Central memory CD4-positive, alpha-beta T cell (primary cell): Measurements from ENCODE around the gene ANKRD7.
A peak's percentile ranks its signal among the peaks of the same experiment; 100 is the strongest.

ENCODE experiments used
- DNase-seq: peaks from one replicate; pipeline ENCODE4 v3.0.0; 2022
- total RNA-seq, 3 experiments: gene quantifications; one replicate each; lab custom pipeline; 2026; lab: John Stamatoyannopoulos, UW

Gene ANKRD7, protein sequence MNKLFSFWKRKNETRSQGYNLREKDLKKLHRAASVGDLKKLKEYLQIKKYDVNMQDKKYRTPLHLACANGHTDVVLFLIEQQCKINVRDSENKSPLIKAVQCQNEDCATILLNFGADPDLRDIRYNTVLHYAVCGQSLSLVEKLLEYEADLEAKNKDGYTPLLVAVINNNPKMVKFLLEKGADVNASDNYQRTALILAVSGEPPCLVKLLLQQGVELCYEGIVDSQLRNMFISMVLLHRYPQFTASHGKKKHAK
- total RNA-seq: 0 to 0.07 (median 0) reads per million in 3 experiments

DNA sequence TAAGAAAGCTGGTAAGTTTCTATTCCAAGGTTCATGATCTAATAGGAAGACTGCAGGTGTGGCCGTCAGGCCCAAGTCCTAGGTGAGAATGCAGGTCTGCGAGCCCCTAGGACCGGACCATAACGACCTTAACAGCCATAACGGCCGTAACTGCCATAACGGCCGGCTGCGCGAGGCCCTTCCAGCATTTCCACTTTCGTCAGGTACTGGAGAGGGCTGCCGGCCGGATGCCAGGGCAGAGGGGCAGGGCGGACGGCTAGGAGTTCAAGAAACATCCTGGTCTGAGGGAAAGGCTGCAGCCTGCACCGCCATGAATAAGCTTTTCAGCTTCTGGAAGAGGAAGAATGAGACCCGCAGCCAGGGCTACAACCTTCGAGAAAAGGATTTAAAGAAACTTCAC, at the start of gene ANKRD7:
TSS of gene ANKRD7 (plus strand) at position 184 of the 400 bp plus-strand sequence. CDS start at position 311, 127 bp downstream.
- DNase-seq: no peak

DNA sequence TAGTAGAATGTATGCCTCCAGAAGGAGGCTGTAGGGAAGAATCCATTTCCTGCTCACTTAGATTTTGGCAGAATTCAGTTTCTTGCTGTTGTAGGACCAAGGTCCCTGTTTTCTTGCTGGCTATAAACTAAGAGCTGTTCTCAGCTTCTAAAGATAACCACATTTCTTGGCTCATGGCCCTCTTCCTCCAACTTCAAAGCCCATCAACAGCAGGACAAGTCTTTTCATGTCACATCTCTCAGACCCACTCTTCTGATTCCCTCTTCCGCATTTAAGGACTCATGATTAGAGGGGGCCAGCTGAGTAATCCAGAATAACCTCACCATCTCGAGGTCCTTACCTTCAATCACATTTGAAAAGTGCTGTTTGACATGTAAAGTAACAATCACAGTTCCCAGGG, 48.8 kb upstream of the ANKRD7 start:
- no peak for DNase-seq

DNA sequence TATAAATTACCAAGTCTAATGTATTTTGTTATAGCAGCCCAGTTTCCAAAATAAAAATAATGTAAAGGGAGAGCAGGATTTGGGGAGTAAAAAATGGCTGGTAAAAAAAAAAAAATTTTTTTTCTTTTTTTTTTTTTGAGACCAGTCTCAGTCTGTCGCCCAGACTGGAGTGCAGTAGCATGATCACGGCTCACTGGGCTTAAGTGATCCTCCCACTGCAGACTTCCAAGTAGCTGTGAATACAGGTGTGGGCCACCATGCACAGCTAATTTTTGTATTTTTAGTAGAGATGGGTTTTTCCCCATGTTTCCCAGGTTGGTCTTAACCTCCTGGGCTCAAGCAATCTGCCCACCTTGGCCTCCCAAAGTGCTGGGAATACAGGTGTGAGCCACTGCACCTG, 45.3 kb upstream of the ANKRD7 start:
- DNase-seq: no peak

DNA sequence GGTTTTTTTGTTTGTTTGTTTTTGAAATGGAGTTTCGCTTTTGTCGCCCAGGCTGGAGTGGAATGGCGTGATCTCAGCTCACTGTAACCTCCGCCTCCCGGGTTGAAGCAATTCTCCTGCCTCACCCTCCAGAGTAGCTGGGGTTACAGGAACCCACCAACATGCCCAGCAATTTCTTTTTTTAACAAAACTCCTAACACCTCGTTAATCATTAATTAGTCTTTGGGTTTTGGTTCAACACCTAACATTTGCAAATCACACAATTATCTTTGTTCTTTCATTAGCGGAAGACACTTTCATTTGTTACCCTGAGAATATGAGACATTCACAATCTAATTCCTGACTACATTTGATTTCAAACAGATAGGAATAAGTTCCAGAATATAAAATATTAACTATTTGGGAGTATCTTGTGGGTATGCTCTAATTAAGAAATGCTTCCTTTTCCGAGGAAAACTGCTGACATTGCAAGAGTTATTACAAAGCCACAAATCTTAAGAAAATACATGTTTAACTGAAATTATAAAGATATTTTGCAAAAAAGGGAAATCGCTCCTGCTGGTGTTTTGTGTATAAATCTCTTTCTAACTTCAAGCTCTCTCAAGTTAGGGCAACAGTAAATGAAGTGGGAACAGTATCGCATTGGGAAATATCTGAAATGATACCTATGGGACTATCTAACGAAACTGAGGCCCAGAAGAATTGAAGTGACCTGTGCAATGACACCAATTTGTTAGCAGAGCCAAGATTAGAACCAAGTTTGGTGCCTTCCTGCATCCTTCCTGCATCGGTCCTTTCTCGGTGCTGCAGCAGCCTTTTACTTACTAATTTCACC, 41.7 kb upstream of the ANKRD7 start:
- no peak for DNase-seq

DNA sequence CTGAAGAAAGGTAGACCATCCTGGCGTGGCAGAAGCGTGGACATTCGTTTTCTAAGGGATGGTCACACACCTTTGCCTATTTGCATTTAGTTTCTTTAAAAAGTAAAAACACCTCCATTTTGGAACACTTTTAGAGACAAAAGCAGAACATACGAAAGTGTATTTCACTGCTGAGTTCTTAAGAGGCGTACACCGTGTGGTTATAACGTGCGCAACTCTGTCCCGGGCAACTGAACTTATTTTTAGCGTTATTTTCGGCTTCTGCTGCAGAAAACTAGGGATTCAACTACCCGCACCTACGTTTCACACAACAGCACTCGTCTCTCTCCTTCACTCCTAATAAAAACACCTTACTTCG, 41.1 kb upstream of the ANKRD7 start:
- no peak for DNase-seq

DNA sequence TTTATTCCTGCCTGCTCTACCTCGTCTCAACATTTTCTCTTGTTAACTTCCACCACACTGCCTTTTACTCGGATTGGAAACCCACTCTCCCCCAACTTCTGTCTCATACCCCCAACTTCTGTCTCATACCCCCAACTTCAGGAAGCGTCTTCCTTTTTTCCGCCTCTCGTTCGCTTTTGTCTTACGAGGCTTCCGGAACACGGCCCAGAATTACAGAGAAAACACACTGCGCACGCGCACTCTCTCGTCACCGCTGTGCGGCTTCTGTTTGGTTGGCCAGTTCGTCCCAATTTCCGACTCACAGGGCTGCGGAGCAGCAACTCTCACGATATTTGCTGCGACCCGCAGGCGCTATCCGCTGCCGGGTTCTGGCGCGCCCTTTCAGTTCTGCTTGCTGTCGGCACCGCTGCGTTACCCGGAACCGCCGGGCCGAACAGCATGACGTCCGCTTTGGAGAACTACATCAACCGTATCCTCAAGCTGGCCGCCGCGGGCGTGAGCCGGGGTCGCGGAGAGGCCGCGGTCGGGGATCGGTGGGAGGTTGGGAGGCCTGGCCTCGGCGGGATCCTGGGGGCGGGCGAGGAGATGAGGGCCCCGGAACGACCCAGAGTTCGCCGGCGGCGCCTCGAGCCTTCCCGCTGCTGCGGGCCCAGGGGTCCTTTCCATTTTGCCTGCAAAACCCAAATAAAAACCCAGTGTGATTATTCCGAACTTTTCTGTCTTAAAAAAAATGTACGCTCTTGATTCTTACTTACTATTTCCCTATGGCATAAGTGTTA, 40.5 kb upstream of the ANKRD7 start, which contains the start of gene LSM8:
TSS of gene LSM8 (plus strand) at position 379 of the 779 bp plus-strand sequence. CDS start at position 439, 60 bp downstream.
- DNase-seq: peak; percentile 98

DNA sequence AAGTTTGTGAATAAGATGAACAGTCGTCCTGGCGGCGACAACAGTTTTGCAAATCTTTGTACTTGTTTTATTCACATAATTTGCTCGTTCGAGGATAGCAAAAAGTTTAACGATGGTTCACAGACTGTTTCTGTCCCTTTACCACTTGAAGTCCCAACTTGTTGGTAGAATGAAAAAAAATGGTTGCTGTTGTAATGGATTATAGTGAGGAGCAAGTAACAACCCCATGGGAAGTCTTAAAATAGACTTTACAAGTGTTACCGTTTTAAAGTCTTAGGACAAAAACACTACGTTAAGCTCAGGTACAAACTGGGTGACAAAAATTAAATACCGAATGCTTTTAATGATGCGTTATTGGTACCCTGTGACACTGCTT, 40.0 kb upstream of the ANKRD7 start:
- no peak for DNase-seq

DNA sequence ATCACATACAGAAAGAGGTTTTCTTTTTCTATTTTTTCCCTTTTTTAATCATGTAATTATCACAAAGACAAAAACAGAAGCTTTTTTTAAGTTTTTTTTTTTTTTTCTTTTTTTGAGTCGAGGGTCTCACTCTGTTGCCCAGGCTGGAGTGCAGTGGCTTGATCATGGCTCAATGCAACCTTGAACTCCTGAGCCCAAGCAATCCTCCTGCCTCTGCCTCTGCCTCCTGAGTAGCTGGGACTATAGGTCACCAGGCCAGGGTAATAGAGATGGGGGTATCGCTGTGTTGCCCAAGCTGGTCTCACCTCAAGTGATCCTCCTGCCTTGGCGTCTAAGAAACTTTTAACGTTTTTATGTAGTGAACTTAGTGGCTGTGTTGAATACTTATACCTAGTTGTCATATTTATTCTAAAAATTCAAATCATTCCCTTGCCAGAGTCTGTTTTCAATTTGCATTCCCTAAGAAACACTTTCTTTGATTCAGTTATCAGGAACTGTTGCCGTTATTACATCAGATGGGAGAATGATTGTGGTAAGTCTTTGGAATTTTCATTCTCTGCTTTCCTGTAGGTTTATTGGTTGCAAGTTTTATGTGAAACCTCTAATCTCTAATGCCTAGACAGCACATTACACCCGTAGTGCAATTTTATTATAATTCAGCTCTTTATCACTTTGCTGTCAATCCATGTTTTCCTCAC, 39.2 kb upstream of the ANKRD7 start:
- no peak for DNase-seq

DNA sequence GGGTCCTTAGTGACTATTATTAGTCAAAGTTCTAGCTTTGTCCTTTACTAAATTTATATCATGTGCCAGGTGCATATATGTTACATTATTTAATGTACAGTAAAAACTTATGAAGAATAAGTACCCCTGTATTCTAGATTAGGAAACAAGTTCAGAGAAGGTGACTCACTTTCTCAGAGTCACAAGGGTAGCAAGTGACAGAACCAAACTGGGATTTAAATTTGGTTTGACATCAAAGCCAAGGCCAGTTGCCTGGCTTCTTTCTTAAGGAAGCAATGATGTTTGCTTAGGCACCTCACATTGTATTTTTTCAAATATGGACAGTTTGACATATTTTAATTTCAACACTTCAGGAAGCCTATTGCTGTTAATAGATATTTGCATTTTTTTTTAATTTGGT, 38.0 kb upstream of the ANKRD7 start:
- DNase-seq: no peak

DNA sequence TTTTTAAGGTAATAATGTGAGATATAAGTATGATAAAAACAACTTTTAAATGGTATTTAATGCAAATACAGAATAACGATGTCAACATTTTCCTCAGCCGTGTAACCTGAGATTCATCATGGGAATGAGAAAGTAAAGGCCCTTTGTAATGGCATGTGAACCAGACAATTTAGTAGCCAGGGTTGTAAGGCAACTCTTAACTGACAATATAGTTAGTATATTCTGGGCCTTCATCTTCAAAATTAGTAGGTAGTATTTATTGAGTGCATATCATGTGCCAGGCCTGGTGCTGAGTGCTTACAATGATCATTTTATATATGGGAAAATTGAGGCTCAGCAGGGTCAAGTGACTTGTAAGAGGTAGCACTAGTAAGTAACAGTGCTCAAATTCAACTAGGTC, 29.9 kb upstream of the ANKRD7 start:
- no peak for DNase-seq

DNA sequence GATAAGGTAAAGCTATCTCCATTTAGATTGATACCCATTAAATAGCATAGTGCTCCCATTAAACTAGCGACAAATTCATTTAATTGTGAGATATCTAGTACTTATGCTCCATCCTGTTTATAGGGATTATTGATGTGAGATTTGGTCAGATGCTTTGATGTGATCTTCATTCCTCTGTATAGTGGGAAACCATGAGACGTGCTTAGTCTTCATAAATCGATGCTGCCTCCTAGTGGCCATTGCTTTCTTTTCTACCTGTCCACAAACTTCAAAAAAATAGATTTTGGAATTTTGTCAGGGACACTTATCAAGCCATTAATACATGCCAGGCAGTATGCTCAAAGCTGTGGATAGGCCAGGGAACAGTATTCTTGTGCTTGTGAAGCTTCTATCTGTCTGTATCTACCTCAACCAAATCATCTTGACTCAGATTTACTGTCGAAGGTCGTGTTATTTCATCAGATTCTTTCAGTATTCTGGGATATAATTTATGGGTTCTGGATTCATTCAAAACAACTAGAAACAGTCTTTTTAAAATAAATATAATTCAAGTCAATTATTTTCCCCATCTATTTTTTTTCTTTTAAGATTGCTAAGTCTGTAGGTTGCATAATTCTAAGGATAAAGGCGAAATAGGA, 28.5 kb upstream of the ANKRD7 start:
- peak; percentile 35 for DNase-seq

DNA sequence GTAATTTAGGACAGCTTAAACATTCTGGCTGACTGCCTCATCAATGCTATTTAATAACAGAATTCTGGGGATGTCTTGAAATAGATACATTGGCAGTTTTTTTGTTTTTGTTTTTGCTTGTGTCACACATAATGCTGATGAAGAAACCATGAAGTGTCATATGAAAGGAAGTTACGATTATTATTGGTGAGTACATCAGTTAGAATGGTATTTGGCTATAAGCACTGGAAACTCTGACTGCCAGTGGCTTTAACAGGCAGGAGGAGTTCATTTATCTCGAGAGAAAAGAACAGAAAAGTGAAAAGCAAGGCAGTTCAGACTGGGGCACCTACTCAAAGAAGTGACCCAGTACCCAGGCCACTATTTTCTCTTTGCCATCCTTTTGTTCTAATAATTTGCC, 22.4 kb upstream of the ANKRD7 start:
- no peak for DNase-seq

DNA sequence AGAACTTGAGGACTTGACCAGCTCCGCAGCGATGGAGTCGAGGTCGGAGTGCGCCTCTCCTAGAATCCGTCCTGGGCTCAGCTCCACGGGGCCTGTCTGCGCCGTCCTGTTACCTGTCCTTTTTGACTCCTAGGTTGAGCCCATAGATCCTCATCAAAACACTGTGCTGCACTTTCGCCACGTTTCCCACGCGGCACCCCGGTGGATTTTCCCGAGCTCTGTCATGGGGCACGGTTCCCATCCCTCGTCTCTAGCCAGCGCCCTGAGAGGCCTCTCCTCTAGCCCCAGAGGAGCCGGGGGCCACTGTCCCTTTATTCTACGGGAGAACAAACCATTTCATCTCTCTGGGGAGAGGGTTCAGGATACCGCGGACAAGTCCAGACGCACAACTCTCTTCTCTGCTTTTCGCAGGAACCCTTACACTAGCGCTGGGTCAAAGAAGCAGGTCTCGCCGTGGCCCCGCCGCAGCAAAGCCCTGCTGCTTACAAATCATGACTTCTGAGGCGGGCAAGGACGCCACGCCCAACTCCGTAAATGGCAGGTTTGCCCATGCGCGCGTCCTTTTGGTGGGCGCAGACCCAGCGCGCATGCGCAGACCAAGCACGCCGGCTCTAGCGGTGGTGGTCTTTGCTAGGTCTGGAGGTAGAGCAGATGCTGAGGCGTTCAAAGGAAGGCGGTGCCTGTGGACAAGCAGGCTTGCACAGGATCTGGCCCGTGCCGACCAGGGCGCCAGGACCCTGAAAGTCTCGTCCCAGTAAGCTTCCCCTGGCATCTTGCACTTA, 10.3 kb upstream of the ANKRD7 start:
- peak; percentile 47 for DNase-seq

DNA sequence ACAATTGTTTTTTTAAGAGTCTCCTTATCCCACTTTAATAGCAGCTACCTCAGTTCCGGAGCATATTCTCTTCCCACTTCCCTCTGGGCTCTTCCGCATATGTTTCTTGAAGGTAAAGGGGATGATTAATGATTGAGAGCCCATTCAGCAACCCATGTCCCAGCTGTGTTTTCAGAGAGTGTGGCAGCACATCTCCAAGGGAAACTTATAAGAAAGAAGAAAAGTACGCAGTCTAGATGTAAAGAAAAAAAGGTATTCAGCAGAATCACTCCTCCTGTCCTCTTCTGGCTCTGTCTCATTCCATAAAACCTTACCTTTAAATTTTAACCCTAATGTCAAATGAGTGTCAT, 9.7 kb upstream of the ANKRD7 start:
- no peak for DNase-seq

DNA sequence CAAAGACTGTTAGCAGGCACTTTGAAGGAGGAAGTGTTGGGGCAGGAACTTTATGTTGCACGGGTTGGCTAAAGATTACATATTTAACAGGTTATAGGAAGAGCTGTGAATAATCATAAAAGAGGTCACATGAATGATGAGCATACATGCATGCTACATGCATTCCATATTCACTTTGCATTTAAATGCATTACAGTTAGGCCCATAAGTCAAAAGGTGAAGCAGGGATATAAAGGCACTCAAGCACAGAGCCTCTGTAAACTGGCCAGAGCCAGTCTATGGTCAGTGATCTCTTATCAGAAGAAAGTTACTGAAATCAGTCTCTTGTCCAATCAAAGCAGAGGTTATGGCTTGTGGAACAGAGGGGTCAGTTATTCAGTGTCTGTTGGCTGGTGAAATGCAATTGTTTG, 7.3 kb upstream of the ANKRD7 start:
- DNase-seq: no peak

DNA sequence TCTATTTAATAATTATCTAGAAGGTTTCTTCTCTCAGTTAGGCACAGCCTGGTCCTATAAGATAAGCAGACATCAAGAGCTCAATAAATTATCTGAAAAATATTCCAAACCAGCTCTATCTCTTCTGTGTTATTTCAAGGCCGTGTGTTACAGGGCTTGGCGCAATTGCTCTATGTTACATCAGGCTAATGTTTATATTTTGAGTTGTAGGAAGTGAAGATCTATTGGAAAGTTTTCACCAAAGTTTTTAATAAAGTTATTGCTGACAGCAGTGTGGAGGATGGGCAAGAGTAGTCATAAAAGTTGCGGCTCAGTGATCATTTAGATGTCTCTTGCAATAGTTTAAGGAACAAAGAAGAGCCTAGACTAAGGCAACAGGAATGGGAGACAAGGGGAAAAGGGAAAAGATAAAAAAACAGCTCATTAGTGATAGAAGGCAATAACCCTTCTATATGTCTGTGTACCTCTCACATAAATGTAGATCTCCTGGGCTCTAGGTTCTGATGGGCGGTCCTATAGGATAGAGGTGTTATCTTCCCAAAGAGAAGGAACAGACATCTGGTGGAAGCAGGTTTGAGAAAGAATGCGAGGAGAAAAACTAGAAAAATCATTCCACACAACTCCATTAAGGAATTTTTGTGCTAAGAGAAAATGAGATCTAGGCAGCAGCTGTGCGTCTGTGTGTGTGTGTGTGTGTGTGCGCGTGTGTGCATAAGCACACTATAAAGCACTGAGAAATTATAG, 5.9 kb upstream of the ANKRD7 start:
- no peak for DNase-seq

DNA sequence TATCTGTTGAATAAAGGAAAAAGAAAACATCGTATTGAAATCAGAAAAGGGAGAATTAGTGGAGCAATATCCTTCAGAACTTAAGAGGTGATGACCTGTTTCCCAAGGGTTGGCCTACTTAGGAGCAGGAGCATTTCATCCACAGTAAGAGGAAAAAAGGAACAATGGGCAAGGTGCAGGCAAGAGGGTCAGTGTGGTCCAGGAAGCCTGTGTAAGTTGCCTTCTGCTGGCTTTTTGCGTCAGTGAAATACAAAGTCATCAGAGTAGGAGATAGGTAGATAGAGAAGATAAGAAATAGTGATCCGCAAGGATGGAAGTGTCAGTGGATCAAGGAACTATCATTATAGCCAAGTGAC, 5.4 kb upstream of the ANKRD7 start:
- DNase-seq: no peak

DNA sequence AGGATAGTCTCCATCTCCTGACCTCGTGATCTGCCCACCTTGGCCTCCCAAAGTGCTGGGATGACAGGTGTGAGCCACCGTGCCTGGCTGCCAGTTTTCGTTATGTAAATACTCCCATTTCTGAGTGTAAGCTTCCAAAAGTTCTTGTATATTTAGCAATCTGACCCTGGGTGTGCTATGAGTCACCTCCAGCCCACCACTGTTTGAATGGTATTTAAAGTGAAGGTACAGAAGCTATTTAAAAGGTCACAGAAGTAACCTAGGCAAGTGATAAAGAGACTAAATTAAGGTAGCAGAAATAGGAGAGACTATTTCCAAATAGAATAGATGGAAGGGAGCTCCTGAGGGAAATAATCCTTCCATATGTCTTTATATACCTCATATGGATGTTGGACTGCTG, 3.9 kb upstream of the ANKRD7 start:
- no peak for DNase-seq

DNA sequence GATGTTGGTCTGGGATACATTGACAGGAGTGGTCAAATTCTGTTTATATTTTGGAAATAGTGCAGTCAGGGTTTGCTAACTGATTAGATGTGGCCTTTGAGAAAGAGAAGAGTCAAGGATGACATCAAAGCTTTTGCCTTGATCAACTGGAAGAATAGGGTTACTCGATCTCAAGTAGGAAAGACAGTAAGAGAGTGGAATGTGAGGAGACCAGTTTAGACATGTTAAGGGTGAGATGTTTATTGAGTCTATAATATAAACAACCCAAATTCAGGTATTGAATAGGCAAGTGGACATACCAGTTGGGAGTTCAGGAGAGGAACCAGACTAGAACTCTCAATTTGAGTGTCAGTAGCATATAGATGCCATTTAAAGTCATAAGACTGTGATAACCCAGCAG, 1.9 kb upstream of the ANKRD7 start:
- DNase-seq: no peak

DNA sequence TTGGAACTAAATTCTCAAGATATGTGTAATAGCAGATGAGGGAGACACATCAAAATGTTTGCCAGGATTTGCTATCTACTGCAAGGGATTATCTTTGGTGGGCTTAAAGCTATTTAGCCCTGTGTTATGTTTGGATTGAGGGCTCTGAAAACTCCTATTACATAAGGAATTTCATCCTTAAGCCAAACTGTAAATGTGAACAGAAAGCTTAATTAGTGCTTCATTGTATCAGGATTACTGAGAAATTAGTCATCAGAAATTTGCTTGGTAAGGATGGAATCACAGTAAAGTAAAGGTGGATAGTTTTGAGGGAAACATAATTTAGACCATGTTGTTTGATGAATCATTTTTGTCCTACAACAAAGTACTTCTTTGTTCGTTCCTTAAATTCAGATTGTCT, 8.3 kb downstream of the ANKRD7 start:
- no peak for DNase-seq

DNA sequence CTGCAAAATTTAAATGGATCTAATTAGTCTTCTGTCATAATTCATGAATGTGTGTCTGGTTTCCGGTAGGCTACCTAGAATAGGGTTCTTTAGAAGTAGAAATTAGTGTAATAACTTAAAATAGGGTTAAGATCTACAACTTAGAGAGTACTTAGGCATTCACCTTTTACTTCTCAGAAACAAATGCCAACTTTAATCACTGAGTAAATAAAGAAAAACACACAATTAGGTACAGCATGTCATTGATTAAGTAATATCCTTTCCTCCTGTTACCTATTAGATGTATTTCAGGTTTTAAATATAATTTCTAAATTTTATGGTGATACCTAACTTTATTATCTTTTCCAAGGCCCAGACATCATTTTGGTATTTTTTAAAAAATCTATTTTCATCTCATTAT, 9.3 kb downstream of the ANKRD7 start:
- DNase-seq: no peak
